Neuronal stem cell (in vitro differentiated cells): ENCODE measurements around the gene PCNX1.

Source experiments
- DNase-seq: peaks from one replicate; pipeline ENCODE4 v3.0.0-alpha.2; 2013; ENCODE audit warnings: low spot score
- H2AFZ ChIP-seq: one replicate; pipeline ENCODE4 v1.6.1; 2013; ENCODE audit warnings: mild to moderate bottlenecking, low read length, inconsistent platforms
- H2AK5ac ChIP-seq: 2 replicates; pipeline ENCODE4 v1.6.1; 2013; ENCODE audit warnings: low read depth, mild to moderate bottlenecking, inconsistent platforms, low read length, moderate library complexity, mixed read lengths
- H2BK120ac ChIP-seq: 2 replicates; pipeline ENCODE4 v1.6.1; 2013; ENCODE audit warnings: low read depth, mild to moderate bottlenecking, inconsistent platforms, low read length, moderate library complexity, mixed read lengths
- H2BK12ac ChIP-seq: one replicate; pipeline ENCODE4 v1.6.1; 2013; ENCODE audit warnings: low read length, inconsistent platforms
- H2BK15ac ChIP-seq: 2 replicates; pipeline ENCODE4 v1.6.1; 2013; ENCODE audit warnings: mild to moderate bottlenecking, low read length, inconsistent platforms, mixed read lengths
- H2BK5ac ChIP-seq: one replicate; pipeline ENCODE4 v1.6.1; 2013; ENCODE audit warnings: inconsistent platforms, mild to moderate bottlenecking, low read length, moderate library complexity
- H3K14ac ChIP-seq: one replicate; pipeline ENCODE4 v1.6.1; 2013; ENCODE audit warnings: low read length, inconsistent platforms
- H3K18ac ChIP-seq: 2 replicates; pipeline ENCODE4 v1.6.1; 2013; ENCODE audit warnings: low read length, inconsistent platforms
- H3K23ac ChIP-seq: 2 replicates; pipeline ENCODE4 v1.6.1; 2013; ENCODE audit warnings: low read depth, mild to moderate bottlenecking, mixed read lengths, low read length, inconsistent platforms; ENCODE audit not compliant: poor library complexity
- H3K27ac ChIP-seq: replicated peaks from 3 replicates; pipeline ENCODE4 v1.5.1; 2013; ENCODE audit warnings: low read length, inconsistent platforms
- H3K27me3 ChIP-seq, 3 experiments: 2 replicates each; pipeline ENCODE4 v1.6.1; 2013; ENCODE audit warnings: low read length in 3 of 3, mild to moderate bottlenecking in 2 of 3, inconsistent platforms in 1 of 3, low read depth in 1 of 3, mixed read lengths in 1 of 3, moderate library complexity in 1 of 3; ENCODE audit not compliant: control insufficient read depth in 3 of 3, insufficient read depth in 3 of 3
- H3K36me3 ChIP-seq, 2 donors: replicated peaks in 1 of 2; 2 replicates each; pipeline ENCODE4 v1.6.1; 2013; ENCODE audit warnings: low read length in 2 of 2; ENCODE audit not compliant: control insufficient read depth in 2 of 2, insufficient read depth in 2 of 2
- H3K4ac ChIP-seq: 2 replicates; pipeline ENCODE4 v1.6.1; 2013; ENCODE audit warnings: inconsistent platforms, mild to moderate bottlenecking, low read length, moderate library complexity
- H3K4me1 ChIP-seq, 2 donors: 1 replicate in 1 of 2; 2 replicates in 1 of 2; pipeline ENCODE4 v1.6.1; 2013; ENCODE audit warnings: low read length in 2 of 2, low read depth in 1 of 2; ENCODE audit not compliant: control insufficient read depth in 2 of 2, insufficient read depth in 1 of 2
- H3K4me2 ChIP-seq: one replicate; pipeline ENCODE4 v1.6.1; 2013; ENCODE audit warnings: mild to moderate bottlenecking, low read length, inconsistent platforms; ENCODE audit not compliant: insufficient read depth, poor library complexity, severe bottlenecking
- H3K4me3 ChIP-seq, 2 donors: 2 replicates each; pipeline ENCODE4 v1.5.1; 2013; ENCODE audit warnings: low read length in 2 of 2, mild to moderate bottlenecking in 2 of 2, inconsistent platforms in 1 of 2, moderate library complexity in 1 of 2
- H3K79me1 ChIP-seq: one replicate; pipeline ENCODE4 v1.6.1; 2013; ENCODE audit warnings: low read depth, mild to moderate bottlenecking, inconsistent platforms, low read length, moderate library complexity
- H3K9ac ChIP-seq: one replicate; pipeline ENCODE4 v1.6.1; 2013; ENCODE audit warnings: mild to moderate bottlenecking, low read depth, low read length, inconsistent platforms; ENCODE audit not compliant: poor library complexity
- H3K9me3 ChIP-seq, 2 donors: replicated peaks in 1 of 2; 2 replicates each; pipeline versions ENCODE3 to v1.6.1; 2013; ENCODE audit warnings: low read length in 2 of 2, mild to moderate bottlenecking in 2 of 2, inconsistent platforms in 1 of 2, low read depth in 1 of 2, mixed read lengths in 1 of 2, moderate library complexity in 1 of 2; ENCODE audit not compliant: control insufficient read depth in 2 of 2, insufficient read depth in 1 of 2
- H4K8ac ChIP-seq: one replicate; pipeline ENCODE4 v1.6.1; 2013; ENCODE audit warnings: low read depth, mild to moderate bottlenecking, inconsistent platforms, low read length, moderate library complexity
- H4K91ac ChIP-seq: one replicate; pipeline ENCODE4 v1.6.1; 2013; ENCODE audit warnings: low read length, low read depth, mild to moderate bottlenecking, inconsistent platforms; ENCODE audit not compliant: poor library complexity
- WGBS, 2 donors: extraction: QIAGEN DNeasy Blood & Tissue Kit; methylation state at CpG; one replicate each; pipeline ENCODE4 v1.1.7; 2013; ENCODE audit warnings: missing lambda C conversion rate in 2 of 2, mixed read lengths in 1 of 2; ENCODE audit not compliant: insufficient read length in 2 of 2, insufficient replicate concordance in 1 of 2; ENCODE audit errors: extremely low coverage in 2 of 2; 5-methylcytosine and 5-hydroxymethylcytosine counted together

Gene PCNX1

DNA sequence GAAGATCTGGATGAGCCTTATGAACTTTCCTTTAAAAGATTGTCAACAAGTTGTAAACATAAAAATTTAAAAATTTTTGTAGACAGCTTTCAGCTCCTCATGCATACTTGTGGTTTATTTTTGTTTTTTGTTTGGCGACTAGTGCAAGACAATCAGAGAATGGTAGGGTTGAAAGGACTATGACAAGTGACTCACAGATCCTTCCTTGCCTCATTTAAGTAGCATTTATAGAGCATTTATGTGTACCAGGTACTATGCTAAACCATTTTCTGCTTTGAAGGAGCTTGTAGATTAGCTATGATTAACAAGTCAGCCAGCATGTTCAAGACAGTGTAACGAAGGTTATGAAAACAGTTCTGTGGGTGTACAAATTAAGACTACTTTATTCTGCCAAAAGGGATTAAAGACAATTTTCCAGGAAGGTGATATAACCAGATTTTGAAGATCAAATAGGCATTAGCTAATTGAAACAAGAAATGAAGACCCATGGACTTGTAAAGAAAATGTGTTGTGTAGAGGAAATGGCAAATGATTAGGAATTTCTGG lies 122.0 kb downstream of the PCNX1 start:
- Histone ChIP-seq H2BK120ac (no peak overlapping the region), H3K4me1 (no peaks in the 10 kb centered on the region), H3K23ac (no peak overlapping the region), H3K9me3 (no peaks in the 10 kb centered on the region), H3K4ac (no peak overlapping the region), H2AFZ (no peak overlapping the region), H3K4me2 (no peak overlapping the region), H3K14ac (no peak overlapping the region), H3K36me3 (peaks cover 7 to 99% of the 10 kb centered on the region in 2 donors), H4K8ac (no peak overlapping the region), H3K18ac (no peak overlapping the region), H2AK5ac (no peak overlapping the region), H2BK5ac (no peak overlapping the region), H3K9ac (no peak overlapping the region), H3K4me3 (no peak overlapping the region), H2BK15ac (no peak overlapping the region), H2BK12ac (no peak overlapping the region), H4K91ac (no peak overlapping the region), H3K27ac (no peak overlapping the region), H3K79me1 (no peaks in the 10 kb centered on the region), H3K27me3 (no peaks in the 10 kb centered on the region)
- WGBS, 2 donors: no CpG with 5 or more reads among the region's 2 CpGs
- no peak for DNase-seq

DNA sequence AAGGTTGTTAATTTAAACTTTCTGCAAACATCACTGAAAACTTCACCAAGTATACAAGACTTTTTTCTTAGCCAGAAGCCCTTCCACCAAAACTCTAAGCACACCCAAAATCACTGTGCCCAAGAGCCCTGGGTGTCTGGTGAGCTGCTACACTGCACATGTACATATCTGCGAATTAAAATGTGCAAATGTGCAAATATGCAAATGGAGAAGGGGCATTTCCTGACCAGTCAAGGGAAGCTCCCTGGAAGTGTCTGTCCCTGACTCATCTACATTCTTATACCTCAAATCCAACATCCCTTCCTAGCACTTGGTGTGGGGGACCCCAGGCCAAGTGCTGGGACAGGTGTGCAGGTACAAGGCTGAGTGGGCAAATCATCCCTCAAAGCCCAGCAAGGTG lies 123.7 kb downstream of the PCNX1 start:
- no peak overlapping the region for H3K14ac ChIP-seq
- no peak overlapping the region for H2BK12ac ChIP-seq
- H3K79me1 ChIP-seq: no peaks in the 10 kb centered on the region
- no peak overlapping the region for H3K9ac ChIP-seq
- H3K27me3 ChIP-seq: no peaks in the 10 kb centered on the region
- no peak overlapping the region for H4K91ac ChIP-seq
- H3K36me3 ChIP-seq: peaks cover 11 to 97% of the 10 kb centered on the region in 2 donors
- no peak overlapping the region for H3K27ac ChIP-seq
- no peak overlapping the region for H2AFZ ChIP-seq
- H4K8ac ChIP-seq: no peak overlapping the region
- no peak overlapping the region for H3K4me3 ChIP-seq
- H3K4me1 ChIP-seq: no peaks in the 10 kb centered on the region
- H3K4ac ChIP-seq: no peak overlapping the region
- peak overlapping the region; percentile 11 for H3K23ac ChIP-seq
- H2BK120ac ChIP-seq: no peak overlapping the region
- no peak for DNase-seq
- H3K9me3 ChIP-seq: peaks cover 0 to 2% of the 10 kb centered on the region in 2 donors
- no CpG with 5 or more reads among the region's 1 CpG for WGBS, 2 donors
- H3K18ac ChIP-seq: no peak overlapping the region
- peak overlapping the region; percentile 49 for H2BK5ac ChIP-seq
- H3K4me2 ChIP-seq: no peak overlapping the region
- no peak overlapping the region for H2BK15ac ChIP-seq
- H2AK5ac ChIP-seq: no peak overlapping the region

DNA sequence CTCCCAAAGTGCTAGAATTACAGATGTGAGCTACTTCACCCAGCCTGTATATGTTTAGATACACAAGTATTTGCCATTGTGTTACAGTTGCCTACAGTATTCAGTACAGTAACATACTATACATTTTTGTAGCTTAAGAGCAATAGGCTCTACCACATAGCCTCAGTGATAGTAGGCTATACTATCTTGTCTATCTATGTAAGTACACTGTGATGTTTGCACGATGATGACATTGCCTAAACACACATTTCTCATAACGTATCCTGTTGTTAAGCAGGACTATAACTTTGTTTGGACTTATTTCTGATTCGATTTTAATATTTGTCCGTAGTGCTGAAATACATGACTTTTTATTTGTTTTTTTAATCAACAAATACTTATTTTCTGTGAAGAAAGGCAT lies 129.2 kb downstream of the PCNX1 start:
- Histone ChIP-seq H2BK15ac (no peak overlapping the region), H4K8ac (no peak overlapping the region), H3K27me3 (no peaks in the 10 kb centered on the region), H2BK12ac (no peak overlapping the region), H3K4me1 (no peaks in the 10 kb centered on the region), H2AK5ac (no peak overlapping the region), H4K91ac (no peak overlapping the region), H3K79me1 (no peaks in the 10 kb centered on the region), H3K27ac (no peak overlapping the region), H2BK120ac (no peak overlapping the region), H3K4me3 (no peak overlapping the region), H3K36me3 (peaks cover 16 to 72% of the 10 kb centered on the region in 2 donors), H3K4ac (no peak overlapping the region), H3K4me2 (no peak overlapping the region), H3K9me3 (peaks cover 2 to 31% of the 10 kb centered on the region in 2 donors), H3K18ac (no peak overlapping the region), H2AFZ (no peak overlapping the region), H2BK5ac (no peak overlapping the region), H3K14ac (no peak overlapping the region), H3K9ac (no peak overlapping the region), H3K23ac (no peak overlapping the region)
- DNase-seq: no peak
- no CpG with 5 or more reads among the region's 4 CpGs for WGBS, 2 donors

DNA sequence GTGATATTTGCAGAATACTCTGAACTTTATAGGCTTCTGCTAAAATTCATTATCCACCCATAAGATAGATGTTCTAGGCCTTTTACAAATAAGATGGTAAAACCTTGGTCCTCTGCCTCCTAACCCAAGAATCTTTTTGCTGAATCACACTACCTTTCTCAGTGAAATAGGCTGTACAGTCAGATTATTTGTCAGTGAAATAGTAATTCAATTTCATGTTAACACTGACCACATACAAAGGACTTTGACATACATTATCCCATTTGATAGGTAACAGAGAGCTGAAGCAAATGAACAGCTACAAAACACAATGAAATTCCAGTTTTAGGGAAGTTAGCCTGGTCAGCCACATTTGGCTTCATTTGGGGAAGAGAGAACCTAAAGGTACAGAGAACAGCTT lies 141.1 kb downstream of the PCNX1 start:
- H3K27ac ChIP-seq: no peak overlapping the region
- H3K79me1 ChIP-seq: no peaks in the 10 kb centered on the region
- H2BK12ac ChIP-seq: no peak overlapping the region
- H4K91ac ChIP-seq: no peak overlapping the region
- H4K8ac ChIP-seq: no peak overlapping the region
- H3K23ac ChIP-seq: no peak overlapping the region
- H2BK120ac ChIP-seq: no peak overlapping the region
- peaks cover 9 to 91% of the 10 kb centered on the region in 2 donors for H3K36me3 ChIP-seq
- no peak overlapping the region for H3K18ac ChIP-seq
- no peak overlapping the region for H2BK15ac ChIP-seq
- H2AFZ ChIP-seq: no peak overlapping the region
- no peaks in the 10 kb centered on the region for H3K27me3 ChIP-seq
- no peak overlapping the region for H2AK5ac ChIP-seq
- no peak overlapping the region for H3K14ac ChIP-seq
- peaks cover 6 to 7% of the 10 kb centered on the region in 2 donors for H3K9me3 ChIP-seq
- H3K4ac ChIP-seq: no peak overlapping the region
- no peak overlapping the region for H3K4me3 ChIP-seq
- no peak for DNase-seq
- H3K9ac ChIP-seq: no peak overlapping the region
- no peak overlapping the region for H2BK5ac ChIP-seq
- peaks cover 2% of the 10 kb centered on the region in 2 donors for H3K4me1 ChIP-seq
- no peak overlapping the region for H3K4me2 ChIP-seq
